KOPT-K1 (cell line): ENCODE data around the gene EFHB.
"Not testable (repeated sequence)": the region's sequence is repeated elsewhere in the genome, so short reads cannot be mapped to it uniquely, and the experiment has no call there.

ENCODE experiments used
- H3K27ac ChIP-seq: fragments of 200-600 bp; sonication (generic); 2 replicates; pipeline ENCODE4 v1.5.1; 2016; ENCODE audit warnings: antibody characterized with exemption, mild to moderate bottlenecking, low read depth, low read length; ENCODE audit not compliant: poor library complexity, severe bottlenecking
- H3K36me3 ChIP-seq: fragments of 200-600 bp; sonication (generic); 2 replicates; pipeline ENCODE4 v1.5.1; 2017; ENCODE audit warnings: antibody characterized with exemption, mild to moderate bottlenecking, low read length, moderate library complexity; ENCODE audit not compliant: insufficient read depth
- H3K9me3 ChIP-seq: fragments of 200-600 bp; sonication (generic); 2 replicates; pipeline ENCODE4 v1.5.1; 2017; ENCODE audit warnings: antibody characterized with exemption, low read length, mild to moderate bottlenecking; ENCODE audit not compliant: insufficient read depth, poor library complexity, severe bottlenecking

The EFHB gene

DNA sequence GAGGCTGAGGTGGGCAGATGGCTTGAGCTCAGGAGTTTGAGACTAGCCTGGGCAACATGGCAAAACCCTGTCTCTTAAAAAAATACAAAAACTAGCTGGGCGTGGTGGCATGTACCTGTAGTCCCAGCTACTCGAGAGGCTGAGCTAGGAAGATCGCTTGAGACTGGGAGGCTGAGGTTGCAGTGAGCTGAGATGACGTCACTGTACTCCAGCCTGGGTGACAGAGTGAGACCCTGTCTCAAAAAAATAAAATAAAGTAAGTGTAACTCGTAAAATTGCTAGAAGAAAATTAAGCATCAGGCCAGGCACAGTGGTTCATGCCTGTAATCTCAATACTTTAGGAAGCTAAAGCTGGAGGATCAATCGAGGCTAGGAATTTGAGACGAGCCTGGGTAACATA is 34.2 kb downstream of the EFHB start:
- H3K36me3 ChIP-seq, H3K27ac ChIP-seq, H3K9me3 ChIP-seq: not testable (repeated sequence)

GRCh38 chr3:19899264-19899663 is 34.8 kb downstream of the EFHB start:
- Histone ChIP-seq H3K36me3 (no peaks in the 10 kb centered on the region), H3K27ac (no peak overlapping the region), H3K9me3 (no peaks in the 10 kb centered on the region)

DNA sequence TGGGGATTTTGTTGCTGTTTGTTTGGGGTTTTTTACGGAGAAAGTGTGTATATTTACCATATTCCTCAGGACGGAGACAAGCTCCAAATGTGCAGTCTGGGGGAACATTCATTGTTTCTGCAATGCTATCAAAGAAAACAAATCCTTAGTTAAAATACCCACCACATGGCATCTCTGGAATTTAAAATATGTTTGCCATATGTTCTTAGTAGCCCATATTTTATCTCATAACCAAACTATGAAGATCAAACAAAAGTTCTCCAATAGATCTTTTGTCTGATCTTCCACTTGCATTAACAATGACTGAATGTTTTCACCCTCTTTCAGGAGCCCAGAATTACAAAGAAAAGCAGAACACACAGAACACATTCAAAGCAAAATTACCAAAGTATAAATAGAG is 35.3 kb downstream of the EFHB start:
- Histone ChIP-seq H3K27ac (no peak overlapping the region), H3K36me3 (no peaks in the 10 kb centered on the region), H3K9me3 (no peaks in the 10 kb centered on the region)

DNA sequence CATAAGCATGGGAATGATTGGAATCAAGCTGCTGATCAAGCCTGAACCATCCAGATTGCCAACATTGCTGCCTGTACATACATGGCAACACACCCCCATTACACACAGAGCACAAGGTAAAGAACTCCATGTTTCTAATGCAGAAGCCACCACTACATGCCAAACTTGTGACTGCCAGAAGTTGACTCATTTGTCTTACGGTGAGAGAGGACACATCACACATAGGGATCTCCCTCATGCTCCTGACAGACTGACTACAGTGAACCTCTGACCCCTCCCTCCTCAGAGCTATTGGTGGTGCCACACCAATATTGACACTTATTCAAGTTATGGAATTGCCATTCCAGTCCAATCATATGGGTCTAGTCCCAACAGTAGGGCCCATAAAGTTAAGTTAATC is 42.3 kb downstream of the EFHB start:
- Histone ChIP-seq H3K9me3 (no peaks in the 10 kb centered on the region), H3K36me3 (no peaks in the 10 kb centered on the region), H3K27ac (no peak overlapping the region)

DNA sequence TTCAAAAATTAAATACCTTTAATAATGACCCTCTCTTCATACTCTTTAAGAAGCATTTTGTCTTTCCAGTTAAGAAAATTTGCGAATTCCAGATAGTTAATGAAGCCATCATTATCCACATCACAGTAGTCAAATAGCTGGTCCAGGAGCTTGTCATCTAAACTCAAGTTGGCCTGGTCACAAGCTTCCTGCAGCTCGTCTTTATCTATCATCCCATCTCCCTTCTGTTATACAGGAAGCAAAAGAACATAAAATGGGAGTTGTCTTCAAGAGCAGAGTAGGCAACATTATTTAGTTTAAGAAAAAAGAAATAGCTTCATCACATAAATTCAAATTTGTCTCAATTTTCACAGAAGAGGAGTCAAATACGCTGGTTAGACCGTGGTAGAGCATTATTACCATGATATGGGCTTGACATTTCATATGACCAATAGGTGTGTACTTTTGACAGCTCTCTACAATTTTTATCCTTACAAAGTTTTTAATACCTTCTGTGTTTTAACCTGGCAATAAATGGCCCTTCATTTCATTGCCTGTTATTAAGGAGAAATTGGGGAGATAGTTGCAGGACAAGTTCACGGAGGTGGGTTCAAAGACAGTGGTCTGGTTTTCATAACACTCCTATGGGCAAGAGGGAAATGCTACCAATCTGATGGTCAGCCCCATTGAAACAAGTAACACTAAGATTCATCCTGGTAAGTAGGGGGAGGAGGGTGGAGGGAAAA is 45.4 kb downstream of the EFHB start:
- no peaks in the 10 kb centered on the region for H3K9me3 ChIP-seq
- H3K27ac ChIP-seq = no peak overlapping the region
- no peaks in the 10 kb centered on the region for H3K36me3 ChIP-seq

DNA sequence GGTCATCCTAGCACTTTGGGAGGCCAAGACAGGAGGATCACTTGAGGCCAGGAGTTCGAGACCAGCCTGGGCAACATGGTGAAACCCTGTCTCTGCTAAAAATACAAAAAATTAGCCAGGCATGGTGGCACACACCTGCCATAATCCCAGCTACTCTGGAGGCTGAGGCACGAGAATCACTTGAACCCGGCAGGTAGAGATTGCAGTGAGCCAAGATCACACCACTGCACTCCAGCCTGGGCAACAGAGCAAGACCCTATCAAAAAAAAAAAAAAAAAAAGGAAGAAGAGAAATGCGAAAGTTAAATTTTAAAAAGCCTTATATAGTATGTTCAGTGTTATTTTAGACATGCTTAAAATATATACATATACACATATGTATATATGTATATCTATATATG is 46.9 kb downstream of the EFHB start:
- not testable (repeated sequence) for H3K36me3 ChIP-seq, H3K27ac ChIP-seq, H3K9me3 ChIP-seq

DNA sequence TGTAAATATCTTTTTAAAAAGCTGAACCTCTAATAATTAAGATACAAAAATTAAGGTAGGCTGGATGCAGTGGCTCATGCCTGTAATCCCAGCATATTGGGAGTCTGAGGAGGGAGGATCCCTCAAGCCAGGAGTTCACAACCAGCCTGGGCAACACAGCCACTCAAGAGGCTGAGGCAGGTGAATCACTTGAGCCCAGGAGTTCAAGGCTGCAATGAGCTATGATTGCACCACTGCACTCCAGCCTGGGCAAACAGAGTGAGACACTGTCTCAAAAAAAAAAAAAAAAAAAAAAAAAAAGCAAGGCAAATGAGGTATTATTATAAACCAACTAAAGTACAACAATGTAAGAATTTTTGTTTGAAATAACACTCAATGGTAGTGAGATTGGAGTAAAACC is 47.6 kb downstream of the EFHB start:
- H3K27ac ChIP-seq = no peak overlapping the region
- no peaks in the 10 kb centered on the region for H3K36me3 ChIP-seq
- no peaks in the 10 kb centered on the region for H3K9me3 ChIP-seq

DNA sequence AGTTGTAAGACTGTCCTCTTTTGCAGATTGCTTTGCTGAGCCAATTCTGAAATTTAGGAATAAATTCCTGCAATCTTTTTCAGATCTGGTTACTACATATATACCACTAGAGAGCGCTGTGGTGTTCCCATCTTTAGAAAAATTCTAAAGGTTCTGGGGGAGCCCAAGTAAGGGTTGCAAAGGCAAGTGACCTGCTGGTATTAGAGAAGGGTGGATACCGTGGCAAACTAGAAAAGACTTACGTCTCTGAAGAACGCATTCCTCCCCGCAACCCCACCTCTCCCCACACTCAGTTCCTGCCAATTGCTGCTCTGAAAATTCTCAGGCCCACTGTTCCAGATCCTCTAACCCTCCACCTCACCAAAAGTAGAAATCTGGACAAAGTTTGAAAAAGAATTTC is 48.5 kb downstream of the EFHB start:
- Histone ChIP-seq H3K36me3 (no peaks in the 10 kb centered on the region), H3K27ac (no peak overlapping the region), H3K9me3 (no peaks in the 10 kb centered on the region)

DNA sequence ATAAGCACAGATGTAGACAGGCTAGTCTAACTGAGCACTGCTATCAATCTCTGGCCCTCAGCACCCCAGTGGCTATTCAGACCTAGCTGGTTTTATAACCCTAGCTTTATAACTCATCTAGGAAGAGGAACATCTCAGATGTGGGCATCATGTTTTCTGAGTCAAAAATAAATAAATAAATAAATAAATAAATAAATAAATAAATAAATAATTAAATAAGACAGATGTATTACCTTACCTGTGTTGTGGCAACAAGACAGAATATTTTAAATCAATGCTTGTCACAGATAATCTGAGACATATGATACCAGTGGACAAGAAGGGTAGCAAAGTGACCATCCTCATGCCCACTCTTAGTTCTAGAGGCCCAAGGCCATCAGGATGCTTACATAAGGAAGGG is 52.2 kb downstream of the EFHB start:
- Histone ChIP-seq H3K27ac (no peak overlapping the region), H3K36me3 (no peaks in the 10 kb centered on the region), H3K9me3 (no peaks in the 10 kb centered on the region)

DNA sequence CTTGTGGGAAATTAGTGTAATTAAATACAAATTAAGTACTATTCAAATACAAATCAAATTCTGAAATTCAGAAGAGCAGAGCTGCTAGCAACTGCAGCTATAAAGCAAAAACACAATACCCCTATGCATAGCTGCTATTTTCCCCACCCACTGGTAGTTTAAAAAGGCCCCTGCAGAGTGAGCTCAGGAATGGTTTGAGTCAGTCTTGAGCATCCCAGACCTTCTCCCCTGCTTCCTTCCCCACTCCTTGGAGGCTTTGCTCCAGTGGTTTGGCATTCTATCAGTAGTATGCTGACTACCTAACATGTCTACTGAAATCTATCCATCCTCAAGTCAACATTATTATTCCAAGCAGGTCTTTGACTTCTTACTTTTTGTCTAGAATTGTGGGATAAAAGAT is 53.0 kb downstream of the EFHB start:
- Histone ChIP-seq H3K9me3 (no peaks in the 10 kb centered on the region), H3K36me3 (no peaks in the 10 kb centered on the region), H3K27ac (no peak overlapping the region)

GRCh38 chr3:19877656-19878055 is 56.4 kb downstream of the EFHB start:
- H3K36me3 ChIP-seq = no peaks in the 10 kb centered on the region
- no peaks in the 10 kb centered on the region for H3K9me3 ChIP-seq
- no peak overlapping the region for H3K27ac ChIP-seq

DNA sequence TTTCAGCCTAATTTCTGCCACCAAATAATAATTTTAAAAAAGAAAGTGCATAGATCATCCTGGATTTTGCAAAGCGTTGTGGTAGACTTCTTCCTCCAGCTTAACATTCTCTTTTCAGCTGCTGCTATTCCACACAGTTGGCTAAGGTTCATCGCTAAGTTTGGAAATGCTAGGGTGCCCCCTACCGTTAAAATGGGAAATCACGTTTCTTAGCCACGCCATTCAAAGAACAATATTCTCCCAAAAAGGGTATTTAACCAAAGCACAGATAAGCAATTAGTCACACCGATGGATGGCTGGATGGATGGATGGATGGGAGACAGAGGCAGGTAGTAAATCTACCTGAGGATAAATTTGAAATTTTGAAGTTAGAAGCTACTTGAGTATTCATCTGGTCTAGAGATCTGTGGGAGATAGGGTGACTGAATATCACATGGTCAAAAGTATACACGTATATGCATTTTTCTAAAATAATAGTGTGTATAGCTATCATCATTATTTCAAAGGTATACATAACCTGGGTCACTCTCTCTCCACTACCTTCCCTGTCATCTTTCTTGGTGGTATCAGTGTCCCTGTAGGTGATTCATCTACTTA is 67.2 kb downstream of the EFHB start:
- Histone ChIP-seq H3K27ac (no peak overlapping the region), H3K9me3 (no peaks in the 10 kb centered on the region), H3K36me3 (no peaks in the 10 kb centered on the region)

DNA sequence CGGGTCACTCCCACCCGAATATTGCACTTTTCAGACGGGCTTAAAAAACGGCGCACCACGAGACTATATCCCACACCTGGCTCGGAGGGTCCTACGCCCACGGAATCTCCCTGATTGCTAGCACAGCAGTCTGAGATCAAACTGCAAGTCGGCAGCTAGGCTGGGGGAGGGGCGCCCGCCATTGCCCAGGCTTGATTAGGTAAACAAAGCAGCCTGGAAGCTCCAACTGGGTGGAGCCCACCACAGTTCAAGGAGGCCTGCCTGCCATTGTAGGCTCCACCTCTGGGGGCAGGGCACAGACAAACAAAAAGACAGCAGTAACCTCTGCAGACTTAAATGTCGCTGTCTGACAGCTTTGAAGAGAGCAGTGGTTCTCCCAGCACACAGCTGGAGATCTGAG is 78.7 kb downstream of the EFHB start:
- H3K27ac ChIP-seq, H3K36me3 ChIP-seq, H3K9me3 ChIP-seq: not testable (repeated sequence)

- H3K9me3 ChIP-seq, H3K36me3 ChIP-seq, H3K27ac ChIP-seq: not testable (repeated sequence)
These were observed 87.4 kb downstream of the EFHB start for GRCh38 chr3:19846609-19847008.
